Mesenchymal stem cell (in vitro differentiated cells and primary cell): ENCODE data around the gene SNX17.

Source experiments
- DNase-seq: peaks from one replicate; pipeline ENCODE4 v3.0.0-alpha.2; 2013
- H2AFZ ChIP-seq: one replicate; pipeline ENCODE4 v1.6.1; 2013; ENCODE audit warnings: low read depth, mild to moderate bottlenecking, control low read depth, inconsistent platforms, low read length, moderate library complexity
- H2AK5ac ChIP-seq: 2 replicates; pipeline ENCODE4 v1.6.1; 2013; ENCODE audit warnings: low read length, moderate library complexity, mild to moderate bottlenecking, inconsistent platforms; ENCODE audit not compliant: severe bottlenecking
- H2BK120ac ChIP-seq: one replicate; pipeline ENCODE4 v1.6.1; 2013; ENCODE audit warnings: low read depth, mild to moderate bottlenecking, inconsistent platforms, low read length, moderate library complexity
- H2BK12ac ChIP-seq, 2 experiments: one replicate each; pipeline ENCODE4 v1.6.1; 2013; ENCODE audit warnings: inconsistent platforms in 2 of 2, low read length in 2 of 2, mild to moderate bottlenecking in 2 of 2, moderate library complexity in 2 of 2, control low read depth in 1 of 2
- H2BK15ac ChIP-seq: one replicate; pipeline ENCODE4 v1.6.1; 2013; ENCODE audit warnings: mild to moderate bottlenecking, low read depth, inconsistent platforms; ENCODE audit not compliant: poor library complexity, severe bottlenecking
- H2BK5ac ChIP-seq: 2 replicates; pipeline ENCODE4 v1.6.1; 2013; ENCODE audit warnings: low read depth, mild to moderate bottlenecking, low read length, control low read depth, inconsistent platforms; ENCODE audit not compliant: poor library complexity, severe bottlenecking
- H3K14ac ChIP-seq, 2 experiments: one replicate each; pipeline ENCODE4 v1.6.1; 2013; ENCODE audit warnings: inconsistent platforms in 2 of 2, low read length in 2 of 2, control low read depth in 1 of 2, mild to moderate bottlenecking in 1 of 2, moderate library complexity in 1 of 2
- H3K18ac ChIP-seq, 2 experiments: one replicate each; pipeline ENCODE4 v1.6.1; 2013; ENCODE audit warnings: inconsistent platforms in 2 of 2, low read length in 2 of 2, control low read depth in 1 of 2, low read depth in 1 of 2, mild to moderate bottlenecking in 1 of 2
- H3K23ac ChIP-seq, 2 experiments: one replicate each; pipeline ENCODE4 v1.6.1; 2013; ENCODE audit warnings: inconsistent platforms in 2 of 2, low read length in 2 of 2, mild to moderate bottlenecking in 2 of 2, moderate library complexity in 2 of 2, control low read depth in 1 of 2
- H3K27ac ChIP-seq: 2 replicates; pipeline ENCODE4 v1.5.1; 2013; ENCODE audit warnings: mild to moderate bottlenecking, moderate library complexity, low read length, control low read depth, inconsistent platforms; ENCODE audit not compliant: poor library complexity, severe bottlenecking
- H3K27me3 ChIP-seq, 2 experiments: 2 replicates each; pipeline versions ENCODE4 v1.6.1 to v1.7.0; 2013; ENCODE audit warnings: low read length in 2 of 2, mild to moderate bottlenecking in 2 of 2, moderate library complexity in 2 of 2, control low read depth in 1 of 2, inconsistent platforms in 1 of 2; ENCODE audit not compliant: control insufficient read depth in 1 of 2, insufficient read depth in 1 of 2
- H3K36me3 ChIP-seq, 2 experiments: 2 replicates each; pipeline versions ENCODE4 v1.6.1 to v1.7.0; 2013; ENCODE audit warnings: low read length in 2 of 2, control low read depth in 1 of 2, inconsistent platforms in 1 of 2, low read depth in 1 of 2, mild to moderate bottlenecking in 1 of 2; ENCODE audit not compliant: insufficient read depth in 2 of 2, control insufficient read depth in 1 of 2
- H3K4ac ChIP-seq, 2 experiments: one replicate each; pipeline ENCODE4 v1.6.1; 2013; ENCODE audit warnings: inconsistent platforms in 2 of 2, low read length in 2 of 2, mild to moderate bottlenecking in 2 of 2, moderate library complexity in 2 of 2, control low read depth in 1 of 2, low read depth in 1 of 2
- H3K4me1 ChIP-seq: 2 replicates; pipeline ENCODE4 v1.6.1; 2013; ENCODE audit warnings: low read depth, low read length, control low read depth; ENCODE audit not compliant: control insufficient read depth, insufficient read depth
- H3K4me2 ChIP-seq: 2 replicates; pipeline ENCODE4 v1.6.1; 2013; ENCODE audit warnings: low read length, mild to moderate bottlenecking, inconsistent platforms; ENCODE audit not compliant: poor library complexity, severe bottlenecking
- H3K4me3 ChIP-seq, 2 experiments: 2 replicates each; pipeline versions ENCODE4 v1.5.1 to v1.7.0; 2013; ENCODE audit warnings: low read length in 2 of 2, mild to moderate bottlenecking in 2 of 2, control low read depth in 1 of 2, low read depth in 1 of 2; ENCODE audit not compliant: insufficient read depth in 1 of 2
- H3K79me1 ChIP-seq: replicated peaks from 2 replicates; pipeline ENCODE4 v1.6.1; 2013; ENCODE audit warnings: mild to moderate bottlenecking, control low read depth, low read length, inconsistent platforms; ENCODE audit not compliant: poor library complexity, severe bottlenecking
- H3K9ac ChIP-seq: 2 replicates; pipeline ENCODE4 v1.7.0; 2013; ENCODE audit warnings: mild to moderate bottlenecking, low read length, moderate library complexity
- H3K9me3 ChIP-seq: 2 replicates; pipeline ENCODE4 v1.7.0; 2013; ENCODE audit warnings: mild to moderate bottlenecking, low read length; ENCODE audit not compliant: control insufficient read depth
- H4K8ac ChIP-seq: one replicate; pipeline ENCODE4 v1.6.1; 2013; ENCODE audit warnings: inconsistent platforms, mild to moderate bottlenecking, low read length, moderate library complexity
- H4K91ac ChIP-seq: one replicate; pipeline ENCODE4 v1.6.1; 2013; ENCODE audit warnings: mild to moderate bottlenecking, low read length, inconsistent platforms
- WGBS: methylation state at CpG from one replicate; pipeline ENCODE4 v1.1.7; 2013; ENCODE audit warnings: mixed read lengths; 5-methylcytosine and 5-hydroxymethylcytosine counted together

The SNX17 gene

DNA sequence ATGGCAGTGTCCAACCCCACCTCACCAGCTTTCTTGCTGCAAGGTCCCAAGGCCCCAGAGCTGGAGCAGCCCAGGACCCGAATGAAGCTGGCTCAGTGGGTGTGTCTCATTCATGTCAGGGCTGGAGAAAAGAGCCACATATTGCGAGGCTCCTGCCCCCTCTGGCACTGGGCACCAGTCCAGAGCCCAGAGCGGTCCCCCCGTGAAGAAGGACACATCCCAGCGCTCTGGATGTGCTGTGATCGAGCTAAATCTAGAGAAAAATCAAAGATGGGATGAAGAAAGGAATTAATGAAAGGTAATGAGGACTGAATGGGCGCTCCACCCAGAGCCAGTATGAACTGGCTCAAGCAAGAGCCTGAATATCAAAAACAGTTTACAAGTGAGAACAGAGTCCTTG lies 34.2 kb upstream of the SNX17 start:
- H3K4ac ChIP-seq, result no peak overlapping the region
- peaks cover 6% of the 10 kb centered on the region for H3K79me1 ChIP-seq
- no peak for DNase-seq
- no peak overlapping the region for H3K4me3 ChIP-seq
- no peaks in the 10 kb centered on the region for H3K9me3 ChIP-seq
- no peak overlapping the region for H2AFZ ChIP-seq
- H3K36me3 ChIP-seq, result peaks cover 65 to 84% of the 10 kb centered on the region in 2 experiments
- H4K8ac ChIP-seq, result no peak overlapping the region
- H3K9ac ChIP-seq, result no peak overlapping the region
- no peak overlapping the region for H3K14ac ChIP-seq
- no peak overlapping the region for H3K23ac ChIP-seq
- no peak overlapping the region for H2BK5ac ChIP-seq
- no peak overlapping the region for H3K4me2 ChIP-seq
- H2BK12ac ChIP-seq, result no peak overlapping the region
- H3K18ac ChIP-seq, result no peak overlapping the region
- WGBS, result 98% methylated on average over 6 of the region's 7 CpGs
- no peak overlapping the region for H2AK5ac ChIP-seq
- H2BK15ac ChIP-seq, result no peak overlapping the region
- H3K27ac ChIP-seq, result no peak overlapping the region
- no peak overlapping the region for H2BK120ac ChIP-seq
- H3K4me1 ChIP-seq, result no peaks in the 10 kb centered on the region
- H4K91ac ChIP-seq, result no peak overlapping the region
- H3K27me3 ChIP-seq, result no peaks in the 10 kb centered on the region

DNA sequence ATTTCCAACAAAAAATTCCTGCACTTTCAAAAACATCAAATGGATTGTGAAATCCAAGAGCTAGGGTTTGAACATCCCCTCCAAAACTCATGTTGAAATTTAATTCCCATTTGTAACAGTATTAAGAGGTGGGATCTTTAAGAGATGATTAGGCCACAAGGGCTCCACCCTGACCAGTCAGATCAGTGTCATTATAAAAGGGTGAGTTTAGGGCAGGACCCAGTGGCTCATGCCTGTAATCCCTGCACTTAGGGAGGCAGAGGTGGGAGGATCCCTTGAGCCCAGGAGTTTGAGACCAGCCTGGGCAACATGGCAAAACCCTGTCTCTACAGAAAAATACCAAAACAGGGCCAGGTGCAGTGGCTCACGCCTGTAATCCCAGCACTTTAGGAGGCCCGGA lies 22.8 kb upstream of the SNX17 start:
- no peak overlapping the region for H3K14ac ChIP-seq
- H3K27me3 ChIP-seq, result no peaks in the 10 kb centered on the region
- no peak for DNase-seq
- H3K27ac ChIP-seq, result no peak overlapping the region
- no peak overlapping the region for H2AFZ ChIP-seq
- no peak overlapping the region for H2BK15ac ChIP-seq
- H4K8ac ChIP-seq, result no peak overlapping the region
- no peak overlapping the region for H2AK5ac ChIP-seq
- no peak overlapping the region for H2BK5ac ChIP-seq
- no peak overlapping the region for H3K4me2 ChIP-seq
- H3K9me3 ChIP-seq, result no peaks in the 10 kb centered on the region
- no peaks in the 10 kb centered on the region for H3K4me1 ChIP-seq
- no peak overlapping the region for H3K4me3 ChIP-seq
- H2BK120ac ChIP-seq, result no peak overlapping the region
- H3K23ac ChIP-seq, result no peak overlapping the region
- no peak overlapping the region for H2BK12ac ChIP-seq
- H3K18ac ChIP-seq, result no peak overlapping the region
- peaks cover 6 to 12% of the 10 kb centered on the region in 2 experiments for H3K36me3 ChIP-seq
- 100% methylated on average over 2 of the region's 2 CpGs for whole genome bisulfite sequencing
- no peak overlapping the region for H4K91ac ChIP-seq
- H3K4ac ChIP-seq, result no peak overlapping the region
- no peak overlapping the region for H3K9ac ChIP-seq
- peaks cover 26% of the 10 kb centered on the region for H3K79me1 ChIP-seq

DNA sequence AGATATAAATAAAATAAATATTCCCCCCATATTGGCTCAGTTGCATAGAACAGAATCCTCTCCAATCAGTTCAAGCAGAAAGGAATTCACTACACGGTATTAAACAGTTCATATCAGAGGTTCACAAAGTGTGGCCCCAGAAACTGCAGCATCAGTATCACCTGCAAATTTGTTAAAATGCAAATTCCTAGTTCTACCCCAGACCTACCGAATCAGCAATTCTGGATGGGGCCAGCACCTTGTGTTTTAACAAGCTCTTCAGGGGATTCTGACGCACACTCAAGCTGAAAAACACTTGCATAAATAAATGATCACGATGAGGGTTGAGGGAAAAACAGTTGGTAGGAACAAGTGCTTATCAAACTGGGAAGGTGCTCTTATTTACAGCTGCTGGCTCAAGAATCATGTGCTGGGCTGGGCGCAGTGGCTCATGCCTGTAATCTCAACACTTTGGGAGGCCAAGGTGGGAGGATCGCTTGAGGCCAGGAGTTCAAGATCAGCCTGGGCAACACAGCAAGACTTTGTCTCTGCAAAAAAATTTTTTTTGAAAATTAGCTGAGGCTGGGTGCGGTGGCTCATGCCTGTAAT lies 20.2 kb upstream of the SNX17 start:
- H3K23ac ChIP-seq, result no peak overlapping the region
- H2BK120ac ChIP-seq, result no peak overlapping the region
- H3K9me3 ChIP-seq, result no peaks in the 10 kb centered on the region
- 96% methylated on average over 7 of the region's 7 CpGs for WGBS
- H3K4me3 ChIP-seq, result no peak overlapping the region
- H4K91ac ChIP-seq, result no peak overlapping the region
- H4K8ac ChIP-seq, result no peak overlapping the region
- H2AK5ac ChIP-seq, result no peak overlapping the region
- H3K4ac ChIP-seq, result no peak overlapping the region
- no peak overlapping the region for H3K14ac ChIP-seq
- H2BK15ac ChIP-seq, result no peak overlapping the region
- no peaks in the 10 kb centered on the region for H3K27me3 ChIP-seq
- H3K36me3 ChIP-seq, result peaks cover 2 to 4% of the 10 kb centered on the region in 2 experiments
- H2AFZ ChIP-seq, result no peak overlapping the region
- H3K4me1 ChIP-seq, result peaks cover 7% of the 10 kb centered on the region
- H3K9ac ChIP-seq, result no peak overlapping the region
- DNase-seq, result no peak
- H3K27ac ChIP-seq, result no peak overlapping the region
- H3K18ac ChIP-seq, result no peak overlapping the region
- no peak overlapping the region for H3K4me2 ChIP-seq
- H2BK5ac ChIP-seq, result no peak overlapping the region
- H3K79me1 ChIP-seq, result peaks cover 14% of the 10 kb centered on the region
- H2BK12ac ChIP-seq, result no peak overlapping the region

DNA sequence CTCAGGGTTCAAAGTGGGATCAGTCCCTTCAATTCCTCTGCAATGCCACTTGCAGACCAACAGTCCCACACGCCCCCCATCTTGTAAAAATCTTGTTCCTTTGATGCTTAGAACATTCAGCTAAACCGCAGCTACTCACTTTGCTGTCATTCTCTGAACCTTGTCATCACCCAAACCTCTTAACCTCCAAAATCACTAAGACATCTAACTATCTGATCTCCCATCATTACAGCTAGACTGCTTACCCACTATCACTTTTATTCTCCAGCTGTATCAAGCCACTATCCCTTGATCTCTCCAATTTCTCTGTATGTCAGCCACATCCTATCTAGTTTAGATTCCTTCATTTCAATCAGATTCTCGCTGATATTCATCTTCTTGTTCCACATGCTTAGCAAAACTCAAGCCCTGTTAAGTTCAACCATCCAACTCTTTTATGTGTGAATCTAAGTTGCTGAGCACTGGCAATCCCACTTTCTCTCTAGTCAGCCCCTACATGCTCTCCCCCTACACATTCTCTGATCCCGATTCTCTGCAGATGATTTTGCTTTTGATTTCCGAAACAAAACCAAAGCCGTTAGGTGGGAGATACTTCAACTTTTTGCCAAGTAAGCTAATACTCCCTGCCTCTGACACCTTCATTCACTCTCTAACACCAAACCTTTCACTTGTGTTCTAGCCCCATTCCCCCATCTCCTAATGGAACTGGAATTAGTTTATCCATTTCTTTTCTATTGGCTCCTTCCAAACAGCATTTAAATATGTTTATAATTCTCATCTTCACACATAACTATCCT lies 18.4 kb upstream of the SNX17 start:
- H3K4me1 ChIP-seq, result peaks cover 7% of the 10 kb centered on the region
- no peak overlapping the region for H3K14ac ChIP-seq
- no peak overlapping the region for H3K4ac ChIP-seq
- H3K79me1 ChIP-seq, result peaks cover 7% of the 10 kb centered on the region
- no peak overlapping the region for H3K23ac ChIP-seq
- no peak overlapping the region for H3K4me2 ChIP-seq
- H3K36me3 ChIP-seq, result peaks cover 2 to 4% of the 10 kb centered on the region in 2 experiments
- H2BK5ac ChIP-seq, result no peak overlapping the region
- no peak overlapping the region for H3K9ac ChIP-seq
- no peak overlapping the region for H4K8ac ChIP-seq
- no peak for DNase-seq
- no peak overlapping the region for H4K91ac ChIP-seq
- no peak overlapping the region for H2BK120ac ChIP-seq
- 94% methylated on average over 6 of the region's 6 CpGs for WGBS
- H2BK15ac ChIP-seq, result no peak overlapping the region
- H2BK12ac ChIP-seq, result no peak overlapping the region
- no peaks in the 10 kb centered on the region for H3K9me3 ChIP-seq
- H3K27me3 ChIP-seq, result no peaks in the 10 kb centered on the region
- no peak overlapping the region for H2AFZ ChIP-seq
- H3K4me3 ChIP-seq, result no peak overlapping the region
- H3K27ac ChIP-seq, result no peak overlapping the region
- no peak overlapping the region for H2AK5ac ChIP-seq
- no peak overlapping the region for H3K18ac ChIP-seq
